PC-9 (cell line): ENCODE results near the gene METRN. TPM values are rescaled to one million over a fixed set of nuclear protein-coding genes. Genes with fewer than 3 reads are reported as not detected.
A peak's percentile ranks its signal among the peaks of the same experiment; 100 is the strongest.

Source experiments
- BruUV-seq: library from RNA; stranded (reverse); fragments of 400-500 nt; replicated peaks from 2 replicates; lab custom pipeline; 2021; lab: Mats Ljungman, UMichigan
- CTCF ChIA-PET: fragments of 300-600 bp; sonication (Branson Sonifier 250); formaldehyde crosslinking; loops from one replicate; lab custom pipeline; 2022; ENCODE audit warnings: antibody characterized with exemption; lab: Charles Lee
- POLR2A ChIA-PET: fragments of 300-600 bp; sonication (Branson Sonifier 250); formaldehyde crosslinking; loops from one replicate; lab custom pipeline; 2022; ENCODE audit warnings: antibody characterized with exemption; ENCODE audit not compliant: unreplicated experiment; lab: Charles Lee
- DNase-seq, 2 experiments: peaks; one replicate each; pipeline versions ENCODE4 v3.0.0 to v3.0.0-alpha.2; 2015 to 2022; ENCODE audit warnings: mixed read lengths in 1 of 2
- H2AFZ ChIP-seq: fragments of 200-600 bp; sonication (generic); 2 replicates; pipeline ENCODE4 v1.8.1; 2017; ENCODE audit warnings: antibody characterized with exemption
- H3F3A ChIP-seq: fragments of 200-600 bp; sonication (generic); 2 replicates; pipeline ENCODE4 v1.8.1; 2017; ENCODE audit warnings: antibody characterized with exemption, mild to moderate bottlenecking, low read depth; ENCODE audit not compliant: insufficient read depth
- H3K27ac ChIP-seq: fragments of 200-600 bp; sonication (generic); 2 replicates; pipeline ENCODE4 v1.6.1; 2016; ENCODE audit warnings: mixed run types
- H3K27me3 ChIP-seq: fragments of 200-600 bp; sonication (generic); 2 replicates; pipeline ENCODE4 v1.6.1; 2016; ENCODE audit warnings: low read depth, mixed run types; ENCODE audit not compliant: insufficient read depth
- H3K36me3 ChIP-seq: fragments of 200-600 bp; sonication (generic); 2 replicates; pipeline ENCODE4 v1.6.1; 2016; ENCODE audit warnings: low read depth, mixed run types
- H3K4me1 ChIP-seq: fragments of 200-600 bp; sonication (generic); replicated peaks from 2 replicates; pipeline ENCODE4 v1.6.1; 2016; ENCODE audit warnings: mixed run types; ENCODE audit not compliant: insufficient read depth
- H3K4me2 ChIP-seq: fragments of 200-600 bp; sonication (generic); 2 replicates; pipeline ENCODE4 v1.6.1; 2017; ENCODE audit warnings: mixed run types
- H3K4me3 ChIP-seq: fragments of 200-600 bp; sonication (generic); 2 replicates; pipeline ENCODE4 v1.6.1; 2016; ENCODE audit warnings: mixed run types
- H3K79me2 ChIP-seq: fragments of 200-600 bp; sonication (generic); 2 replicates; pipeline ENCODE4 v1.6.1; 2017; ENCODE audit warnings: low read depth, mixed run types
- H3K9me2 ChIP-seq: fragments of 200-600 bp; sonication (generic); 2 replicates; pipeline ENCODE4 v1.8.1; 2017; ENCODE audit warnings: mild to moderate bottlenecking; ENCODE audit not compliant: insufficient read depth
- H3K9me3 ChIP-seq: fragments of 200-600 bp; sonication (generic); 2 replicates; pipeline ENCODE4 v1.8.1; 2016; ENCODE audit warnings: low read depth; ENCODE audit not compliant: insufficient read depth
- H4K20me1 ChIP-seq: fragments of 200-600 bp; sonication (generic); 2 replicates; pipeline ENCODE4 v1.8.1; 2017; ENCODE audit not compliant: insufficient read depth
- CTCF ChIP-seq: fragments of 200-600 bp; sonication (generic); conservative IDR thresholded peaks from 2 replicates; pipeline ENCODE4 v1.6.1; 2017; ENCODE audit warnings: mixed run types, antibody characterized with exemption, mild to moderate bottlenecking, moderate library complexity
- EZH2 ChIP-seq: fragments of 200-600 bp; sonication (generic); IDR thresholded peaks from 2 replicates; pipeline ENCODE4 v1.8.0; 2017; ENCODE audit warnings: antibody characterized with exemption, low read depth
- intact Hi-C: fragments of 100-400 bp; cut with micrococcal nuclease; formaldehyde crosslinking; loops from one replicate; pipeline ENCODE4 v1.10.0; 2022; ENCODE audit not compliant: unreplicated experiment
- total RNA-seq: library from RNA; stranded (reverse); gene quantifications from 2 replicates; pipeline ENCODE4 v1.2.3, GENCODE V29; 2021

Gene METRN
- total RNA-seq, 1 experiment from 2014 or later: 77.5 TPM

GRCh38 chr16:743794-744500 lies 29.0 kb downstream of the METRN start:
- peak in 1 of 2 experiments; percentile 17 for DNase-seq
- CTCF ChIA-PET: no interaction called here
- no peaks in the 10 kb centered on the region for H3K9me2 ChIP-seq
- BruUV-seq: no TSS peak
- TF ChIP-seq CTCF (0 out of 2 replicates have a peak, but pooled peaks have one; percentile 25), EZH2 (no peak)
- H3K27ac ChIP-seq: no peak overlapping the region
- no peaks in the 10 kb centered on the region for H3K36me3 ChIP-seq
- H3F3A ChIP-seq: peaks cover 5% of the 10 kb centered on the region; the same call in 1 of the 2 replicates
- H2AFZ ChIP-seq: no peak overlapping the region
- POLR2A ChIA-PET: interaction anchor here (0.7 kb wide), 2 partner anchors 39 to 65 kb away, joined by 3 to 4 read pairs; no protein-coding TSS in a partner anchor
- H3K79me2 ChIP-seq: peaks cover 11% of the 10 kb centered on the region; the same call in 1 of the 2 replicates
- H3K4me3 ChIP-seq: no peak overlapping the region
- H3K9me3 ChIP-seq: no peaks in the 10 kb centered on the region
- no peaks in the 10 kb centered on the region for H4K20me1 ChIP-seq
- H3K4me2 ChIP-seq: no peak overlapping the region
- intact Hi-C loops: no loop called here
- no peaks in the 10 kb centered on the region for H3K27me3 ChIP-seq
- H3K4me1 ChIP-seq: no peaks in the 10 kb centered on the region; the same call in 1 of the 2 replicates

- CTCF ChIA-PET: interaction anchor here (1.4 kb wide), 1 partner anchor 40 kb away, joined by 3 read pairs; no protein-coding TSS in a partner anchor
Measured at GRCh38 chr16:745739-746138, 30.8 kb downstream of the METRN start.

GRCh38 chr16:746637-747036 lies 31.7 kb downstream of the METRN start:
- intact Hi-C loops: no loop called here
- no peaks in the 10 kb centered on the region for H3K79me2 ChIP-seq
- DNase-seq: no peak
- no peak overlapping the region for H3K4me2 ChIP-seq
- no peaks in the 10 kb centered on the region for H3K9me3 ChIP-seq
- ChIA-PET CTCF (no interaction called here), POLR2A (no interaction called here)
- H3K27me3 ChIP-seq: no peaks in the 10 kb centered on the region
- no peak overlapping the region for H3K27ac ChIP-seq
- no peak overlapping the region for H3K4me3 ChIP-seq
- no peaks in the 10 kb centered on the region for H3K36me3 ChIP-seq
- no peaks in the 10 kb centered on the region for H3K4me1 ChIP-seq
- no peak overlapping the region for H2AFZ ChIP-seq
- no peak for TF ChIP-seq EZH2
- no peak for TF ChIP-seq CTCF
- H3K9me2 ChIP-seq: no peaks in the 10 kb centered on the region
- BruUV-seq: no TSS peak
- no peaks in the 10 kb centered on the region for H4K20me1 ChIP-seq
- H3F3A ChIP-seq: peaks cover 8% of the 10 kb centered on the region; the same call in 1 of the 2 replicates

More at GRCh38 chr16:745739-746138, 30.8 kb downstream of the METRN start:
- Histone ChIP-seq H3K27ac (no peak overlapping the region), H3K79me2 (no peaks in the 10 kb centered on the region), H3K9me3 (no peaks in the 10 kb centered on the region), H4K20me1 (no peaks in the 10 kb centered on the region), H3K9me2 (no peaks in the 10 kb centered on the region), H2AFZ (no peak overlapping the region), H3K4me2 (no peak overlapping the region), H3F3A (peaks cover 8% of the 10 kb centered on the region; the same call in 1 of the 2 replicates), H3K36me3 (no peaks in the 10 kb centered on the region), H3K27me3 (no peaks in the 10 kb centered on the region), H3K4me3 (no peak overlapping the region), H3K4me1 (no peaks in the 10 kb centered on the region)
- BruUV-seq: no TSS peak
- POLR2A ChIA-PET: interaction anchor here (0.7 kb wide), 2 partner anchors 15 to 18 kb away, joined by 3 read pairs; partner anchors contain the start of gene MSLN
- TF ChIP-seq EZH2 (no peak), CTCF (peak; percentile 63; the same call in 1 of the 2 replicates)
- intact Hi-C loops: no loop called here
- peak in 1 of 2 experiments; percentile 8 for DNase-seq
